Measurements from ENCODE around the gene ZNF789.

DNA sequence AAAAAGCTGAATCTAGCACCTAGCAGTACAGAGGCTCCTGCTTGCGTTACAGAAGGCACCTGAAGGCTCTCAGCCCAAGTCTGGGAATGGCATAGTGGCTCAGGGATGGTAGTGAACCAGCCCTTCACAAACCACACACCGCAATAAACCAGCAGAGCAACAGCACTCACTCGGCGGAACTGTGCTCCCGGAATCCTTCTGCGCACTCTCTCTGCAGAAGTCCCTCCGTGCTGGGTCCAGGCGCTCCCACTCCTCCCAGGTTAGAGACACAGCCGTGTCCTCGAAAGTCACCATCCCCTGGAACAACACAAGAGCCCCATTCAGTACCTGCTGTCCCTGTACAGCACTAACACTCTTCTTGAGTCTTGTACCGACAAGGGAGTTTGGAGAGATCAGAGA is 25.9 kb downstream of the ZNF789 start:
- TF ChIP-seq CTCF (IDR thresholded peaks at IDR 0.05) (no peak), TAF1 (IDR thresholded peaks at IDR 0.05; ENCODE audit: borderline replicate concordance, low read depth, low read length) (no peak), EP300 (IDR thresholded peaks at IDR 0.05; ENCODE audit: borderline replicate concordance in 1 of 2, low read depth in 1 of 2, low read length in 1 of 2) (no peak), POLR2AphosphoS5 (IDR thresholded peaks at IDR 0.05; ENCODE audit: low read depth, low read length) (no peak), CHD2 (IDR thresholded peaks at IDR 0.05; ENCODE audit: low read length, partially characterized antibody) (no peak), MEF2A (IDR thresholded peaks at IDR 0.05; ENCODE audit: borderline replicate concordance, low read depth) (no peak), FOXM1 (IDR thresholded peaks at IDR 0.05; ENCODE audit: low read depth) (no peak), RFX5 (IDR thresholded peaks at IDR 0.05; ENCODE audit: low read length) (no peak), MXI1 (IDR thresholded peaks at IDR 0.05; ENCODE audit: low read depth, low read length) (no peak), SIN3A (IDR thresholded peaks at IDR 0.05; ENCODE audit: borderline replicate concordance, low read depth, low read length) (no peak), USF2 (IDR thresholded peaks at IDR 0.05; ENCODE audit: borderline replicate concordance, low read depth, low read length) (no peak), FOXJ3 (CRISPR knock-in tag; IDR thresholded peaks at IDR 0.05) (no peak), TCF12 (IDR thresholded peaks at IDR 0.05) (no peak)
